MCF 10A (cell line): ENCODE data around the gene SNX10. TPM values are rescaled to one million over a fixed set of nuclear protein-coding genes. Genes with fewer than 3 reads are reported as not detected.

ENCODE experiments used
- BruUV-seq: library from RNA; stranded (reverse); fragments of 400-500 nt; replicated peaks from 2 replicates; lab custom pipeline; 2021; lab: Mats Ljungman, UMichigan
- CTCF ChIA-PET: fragments of 300-600 bp; sonication (Branson Sonifier 250); formaldehyde crosslinking; extraction: SDS; loops from one replicate; lab custom pipeline; 2021; ENCODE audit warnings: antibody characterized with exemption, inconsistent platforms; lab: Yijun Ruan, JAX
- POLR2A ChIA-PET: fragments of 300-600, 350-650 bp; sonication (Branson Sonifier 250); formaldehyde crosslinking; extraction: SDS; loops from one replicate; lab custom pipeline; 2020; ENCODE audit warnings: antibody characterized with exemption, inconsistent platforms; lab: Yijun Ruan, JAX
- DNase-seq: peaks from one replicate; pipeline ENCODE4 v3.0.0-alpha.2; 2018; ENCODE audit not compliant: unreplicated experiment
- H3K27ac Mint-ChIP-seq: one replicate; pipeline ENCODE4 v1.8.0; 2022; ENCODE audit warnings: mild to moderate bottlenecking, low read depth, mixed read lengths; ENCODE audit not compliant: unreplicated experiment
- H3K27me3 Mint-ChIP-seq: one replicate; pipeline ENCODE4 v1.8.0; 2022; ENCODE audit warnings: mixed read lengths; ENCODE audit not compliant: insufficient read depth, unreplicated experiment
- H3K36me3 Mint-ChIP-seq: one replicate; pipeline ENCODE4 v1.8.0; 2022; ENCODE audit warnings: mild to moderate bottlenecking, moderate library complexity, mixed read lengths; ENCODE audit not compliant: insufficient read depth, unreplicated experiment
- H3K4me1 Mint-ChIP-seq: one replicate; pipeline ENCODE4 v1.8.0; 2022; ENCODE audit warnings: mixed read lengths; ENCODE audit not compliant: insufficient read depth, unreplicated experiment
- H3K4me3 Mint-ChIP-seq: one replicate; pipeline ENCODE4 v1.8.0; 2022; ENCODE audit warnings: mild to moderate bottlenecking, moderate library complexity, mixed read lengths; ENCODE audit not compliant: unreplicated experiment
- H3K9me3 Mint-ChIP-seq: one replicate; pipeline ENCODE4 v1.8.0; 2022; ENCODE audit warnings: mixed read lengths; ENCODE audit not compliant: unreplicated experiment
- CTCF ChIP-seq: fragments of 200-600 bp; IDR thresholded peaks from one replicate; pipeline ENCODE4 v1.8.0; 2022; ENCODE audit warnings: antibody characterized with exemption, mild to moderate bottlenecking; ENCODE audit not compliant: unreplicated experiment
- intact Hi-C: fragments of 100-400 bp; cut with micrococcal nuclease; formaldehyde crosslinking; loops from 2 replicates; pipeline ENCODE4 v1.14.1; 2022
- total RNA-seq: library from RNA; stranded (reverse); gene quantifications from 2 replicates; pipeline ENCODE4 v1.2.3, GENCODE V29; 2022

Gene SNX10
- total RNA-seq, 1 experiment from 2014 or later = 7.1 TPM

- ChIA-PET CTCF (interaction anchor here (0.6 to 1.7 kb wide), 9 partner anchors 17 to 771 kb away, joined by 3 to 9 read pairs (median 4); partner anchors contain the start of gene HOXA5), POLR2A (interaction anchor here (0.6 to 1.1 kb wide), 3 partner anchors 118 to 771 kb away, joined by 3 to 4 read pairs (median 3); partner anchors contain the start of gene HOXA5)
- no TSS peak for BruUV-seq
- Mint-ChIP-seq H3K27ac (no peak overlapping the region), H3K4me1 (no peaks in the 10 kb centered on the region), H3K4me3 (no peak overlapping the region), H3K27me3 (no peaks in the 10 kb centered on the region), H3K9me3 (no peaks in the 10 kb centered on the region), H3K36me3 (no peaks in the 10 kb centered on the region)
- TF ChIP-seq CTCF = no peak
- intact Hi-C loops = no loop called here
- DNase-seq = no peak
Measured at GRCh38 chr7:26372704-26373103, 81.0 kb downstream of the SNX10 start.

- no peaks in the 10 kb centered on the region for H3K9me3 Mint-ChIP-seq
- H3K27me3 Mint-ChIP-seq = no peaks in the 10 kb centered on the region
- ChIA-PET POLR2A (interaction anchor here (1.0 to 1.8 kb wide), 3 partner anchors 129 to 290 kb away, joined by 3 read pairs; no protein-coding TSS in a partner anchor), CTCF (interaction anchor here (0.6 to 2.8 kb wide), 6 partner anchors 9 to 482 kb away, joined by 3 to 14 read pairs (median 4); no protein-coding TSS in a partner anchor)
- no peak overlapping the region for H3K27ac Mint-ChIP-seq
- DNase-seq = no peak
- H3K36me3 Mint-ChIP-seq = no peaks in the 10 kb centered on the region
- H3K4me1 Mint-ChIP-seq = peaks cover 3% of the 10 kb centered on the region
- no peak for TF ChIP-seq CTCF
- intact Hi-C loops = no loop called here
- no TSS peak for BruUV-seq
- H3K4me3 Mint-ChIP-seq = no peak overlapping the region
Measured at GRCh38 chr7:26374647-26375373, 83.1 kb downstream of the SNX10 start.

- Mint-ChIP-seq H3K36me3 (no peaks in the 10 kb centered on the region), H3K27me3 (no peaks in the 10 kb centered on the region), H3K27ac (no peak overlapping the region), H3K4me1 (peaks cover 5% of the 10 kb centered on the region), H3K4me3 (no peak overlapping the region), H3K9me3 (no peaks in the 10 kb centered on the region)
- no peak for TF ChIP-seq CTCF
- intact Hi-C loops = no loop called here
- POLR2A ChIA-PET = interaction anchor here (1.8 kb wide), 1 partner anchor 289 kb away, joined by 3 read pairs; no protein-coding TSS in a partner anchor
- no TSS peak for BruUV-seq
- CTCF ChIA-PET = interaction anchor here (0.8 to 2.8 kb wide), 4 partner anchors 10 to 292 kb away, joined by 3 to 14 read pairs (median 7); no protein-coding TSS in a partner anchor
- no peak for DNase-seq
Measured at GRCh38 chr7:26375726-26376174, 84.1 kb downstream of the SNX10 start.

- POLR2A ChIA-PET = no interaction called here
- no peak overlapping the region for H3K27ac Mint-ChIP-seq
- no peak overlapping the region for H3K4me3 Mint-ChIP-seq
- no peaks in the 10 kb centered on the region for H3K9me3 Mint-ChIP-seq
- DNase-seq = no peak
- no TSS peak for BruUV-seq
- H3K4me1 Mint-ChIP-seq = peaks cover 5% of the 10 kb centered on the region
- intact Hi-C loops = no loop called here
- CTCF ChIA-PET = interaction anchor here (0.8 kb wide), 1 partner anchor 291 kb away, joined by 3 read pairs; no protein-coding TSS in a partner anchor
- no peaks in the 10 kb centered on the region for H3K27me3 Mint-ChIP-seq
- no peak for TF ChIP-seq CTCF
- H3K36me3 Mint-ChIP-seq = no peaks in the 10 kb centered on the region
Measured at GRCh38 chr7:26376175-26376917, 84.7 kb downstream of the SNX10 start.
